ENCODE measurements around the gene XPR1.

Gene XPR1

DNA sequence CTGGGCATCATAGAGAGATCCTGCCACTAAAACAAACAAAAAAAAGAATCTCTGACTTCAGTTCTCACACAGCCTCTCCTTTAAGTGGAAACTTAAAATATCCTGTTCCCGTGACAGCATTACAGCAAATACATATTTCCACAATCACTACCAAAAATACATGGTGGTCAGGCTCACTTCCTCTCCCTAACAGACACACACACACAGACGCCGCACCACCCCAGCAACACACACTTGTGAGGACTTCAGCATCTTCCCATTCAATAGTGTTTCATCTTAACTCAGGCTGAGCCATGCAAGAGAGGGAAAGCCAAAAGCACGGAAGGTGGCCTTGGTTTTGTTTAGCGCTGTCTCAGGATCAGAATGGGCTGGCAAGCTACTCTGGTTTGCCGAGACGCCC is 302.7 kb downstream of the XPR1 start:
- H3K4me1 Mint-ChIP-seq, result peaks cover 38% of the 10 kb centered on the region
- peak overlapping the region; percentile 34 for H3K27ac Mint-ChIP-seq
- H3K36me3 Mint-ChIP-seq (ENCODE audit: low read depth), result peaks cover 5% of the 10 kb centered on the region
- no peak overlapping the region for H3K4me3 Mint-ChIP-seq
- peaks cover 6% of the 10 kb centered on the region for H3K27me3 Mint-ChIP-seq (ENCODE audit: low read depth, poor library complexity)
- H3K9me3 Mint-ChIP-seq, result no peaks in the 10 kb centered on the region
- TF ChIP-seq, protein P1, sequence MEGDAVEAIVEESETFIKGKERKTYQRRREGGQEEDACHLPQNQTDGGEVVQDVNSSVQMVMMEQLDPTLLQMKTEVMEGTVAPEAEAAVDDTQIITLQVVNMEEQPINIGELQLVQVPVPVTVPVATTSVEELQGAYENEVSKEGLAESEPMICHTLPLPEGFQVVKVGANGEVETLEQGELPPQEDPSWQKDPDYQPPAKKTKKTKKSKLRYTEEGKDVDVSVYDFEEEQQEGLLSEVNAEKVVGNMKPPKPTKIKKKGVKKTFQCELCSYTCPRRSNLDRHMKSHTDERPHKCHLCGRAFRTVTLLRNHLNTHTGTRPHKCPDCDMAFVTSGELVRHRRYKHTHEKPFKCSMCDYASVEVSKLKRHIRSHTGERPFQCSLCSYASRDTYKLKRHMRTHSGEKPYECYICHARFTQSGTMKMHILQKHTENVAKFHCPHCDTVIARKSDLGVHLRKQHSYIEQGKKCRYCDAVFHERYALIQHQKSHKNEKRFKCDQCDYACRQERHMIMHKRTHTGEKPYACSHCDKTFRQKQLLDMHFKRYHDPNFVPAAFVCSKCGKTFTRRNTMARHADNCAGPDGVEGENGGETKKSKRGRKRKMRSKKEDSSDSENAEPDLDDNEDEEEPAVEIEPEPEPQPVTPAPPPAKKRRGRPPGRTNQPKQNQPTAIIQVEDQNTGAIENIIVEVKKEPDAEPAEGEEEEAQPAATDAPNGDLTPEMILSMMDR (IDR thresholded peaks at IDR 0.05), result no peak
- DNase-seq, result no peak

DNA sequence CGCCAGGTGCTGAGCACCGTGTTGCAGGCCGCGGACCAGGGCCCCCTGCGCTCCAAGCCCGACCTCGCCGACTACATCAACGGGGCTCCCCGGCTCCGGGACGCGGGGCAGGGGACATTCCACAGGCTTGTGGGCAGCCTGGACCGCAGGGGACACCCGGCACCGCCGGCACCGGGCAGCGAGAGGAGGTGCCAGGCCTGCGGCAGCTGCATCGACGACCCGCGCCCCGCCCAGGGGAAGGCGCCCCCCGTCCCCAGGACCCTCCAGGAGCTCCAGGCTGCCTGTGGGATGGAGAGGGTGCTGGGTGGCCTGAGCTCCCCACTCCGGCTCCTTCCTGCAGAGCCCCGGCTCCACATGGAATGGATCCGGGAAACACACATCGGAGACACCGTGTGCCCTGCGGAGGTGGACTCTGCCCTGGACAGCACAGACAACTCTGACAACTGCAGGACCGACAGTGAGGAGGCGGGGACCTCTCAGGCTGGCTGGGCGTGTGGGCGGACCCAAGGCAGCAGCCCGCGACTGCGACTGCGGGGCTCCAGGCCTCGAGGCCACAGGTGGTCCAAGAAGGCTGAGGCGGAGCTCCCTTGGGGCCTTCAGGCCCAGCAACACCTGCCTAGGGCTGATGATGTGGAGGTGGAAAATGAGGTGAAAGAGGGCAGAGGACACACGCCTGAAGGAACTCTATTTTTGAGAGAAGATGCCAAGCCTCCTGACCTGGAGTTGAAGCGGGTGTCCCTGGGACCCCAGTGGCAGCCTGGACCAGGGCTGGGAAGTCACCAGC is 303.7 kb downstream of the XPR1 start:
- peaks cover 5% of the 10 kb centered on the region for H3K36me3 Mint-ChIP-seq (ENCODE audit: low read depth)
- no peaks in the 10 kb centered on the region for H3K9me3 Mint-ChIP-seq
- no peak overlapping the region for H3K4me3 Mint-ChIP-seq
- H3K4me1 Mint-ChIP-seq, result peaks cover 38% of the 10 kb centered on the region
- H3K27ac Mint-ChIP-seq, result no peak overlapping the region
- peaks cover 10% of the 10 kb centered on the region for H3K27me3 Mint-ChIP-seq (ENCODE audit: low read depth, poor library complexity)
- TF ChIP-seq, protein P1 (IDR thresholded peaks at IDR 0.05), result no peak
- DNase-seq, result peak; percentile 38

DNA sequence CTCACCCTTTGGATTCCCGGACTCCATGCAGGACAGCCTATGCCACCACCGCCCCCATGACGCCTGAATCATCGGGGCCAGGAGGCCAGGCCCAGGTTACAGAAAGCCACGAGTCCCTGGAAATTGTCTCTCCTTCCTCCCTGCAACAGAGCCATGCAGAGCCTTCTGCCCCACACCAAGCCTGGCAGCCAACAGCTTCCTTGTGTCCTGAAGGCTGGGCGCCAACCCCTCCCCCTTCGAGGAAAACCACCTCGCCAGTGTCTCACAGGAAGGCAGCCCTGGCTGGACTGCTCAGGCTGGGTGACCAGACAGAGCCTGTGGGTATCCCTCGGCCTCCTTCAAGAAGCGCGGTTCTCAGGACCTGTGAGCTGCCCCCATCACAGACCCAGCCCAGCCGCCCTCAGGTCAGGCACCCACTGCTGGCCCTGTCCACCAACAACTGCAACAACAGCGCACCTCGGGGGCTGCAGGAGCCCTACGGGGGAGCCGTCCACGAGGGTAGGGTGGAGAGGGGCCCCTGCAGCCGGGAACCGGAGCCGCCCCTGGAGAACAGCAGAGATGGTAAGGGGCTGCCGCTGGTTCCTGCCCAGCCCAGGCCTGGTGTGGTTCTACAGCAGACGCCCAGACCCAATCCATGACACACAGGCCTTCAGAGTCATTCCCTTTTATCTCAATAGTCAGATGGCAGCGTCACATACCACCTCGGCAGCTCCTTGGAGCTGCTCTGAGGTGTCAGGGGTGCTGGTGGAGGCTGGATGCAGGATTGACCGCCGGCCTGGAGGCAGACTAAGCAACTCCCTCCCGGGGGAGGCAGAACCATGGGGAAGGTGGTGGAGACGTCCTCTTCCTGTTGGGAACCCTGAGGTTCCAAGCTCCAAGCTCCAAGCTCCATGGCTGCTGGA is 304.5 kb downstream of the XPR1 start:
- H3K4me1 Mint-ChIP-seq, result peaks cover 32% of the 10 kb centered on the region
- H3K4me3 Mint-ChIP-seq, result no peak overlapping the region
- H3K36me3 Mint-ChIP-seq (ENCODE audit: low read depth), result peaks cover 5% of the 10 kb centered on the region
- H3K27me3 Mint-ChIP-seq (ENCODE audit: low read depth, poor library complexity), result peaks cover 10% of the 10 kb centered on the region
- TF ChIP-seq, protein P1 (IDR thresholded peaks at IDR 0.05), result no peak
- H3K9me3 Mint-ChIP-seq, result no peaks in the 10 kb centered on the region
- DNase-seq, result no peak
- peak overlapping the region; percentile 42 for H3K27ac Mint-ChIP-seq

DNA sequence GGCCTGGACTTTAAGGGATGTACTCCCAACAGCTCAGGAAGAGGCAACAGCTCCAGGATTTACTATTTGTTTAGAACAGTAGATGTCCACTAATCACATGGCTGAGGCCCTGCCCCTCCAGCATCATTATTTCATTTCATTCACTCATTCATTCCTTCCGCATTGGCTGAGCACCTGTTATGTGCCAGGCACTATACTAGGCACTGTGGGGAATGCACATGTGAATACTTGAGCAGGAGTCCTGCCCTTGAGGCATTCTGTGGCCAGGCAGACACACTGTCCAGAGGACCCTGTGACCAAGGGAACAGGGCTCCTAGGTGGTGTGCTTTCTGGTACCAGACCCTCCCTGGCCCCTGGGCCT is 305.2 kb downstream of the XPR1 start:
- TF ChIP-seq, protein P1 (IDR thresholded peaks at IDR 0.05), result no peak
- Mint-ChIP-seq H3K4me3 (no peak overlapping the region), H3K36me3 (ENCODE audit: low read depth) (peaks cover 6% of the 10 kb centered on the region), H3K4me1 (peaks cover 28% of the 10 kb centered on the region), H3K27ac (no peak overlapping the region), H3K9me3 (no peaks in the 10 kb centered on the region), H3K27me3 (ENCODE audit: low read depth, poor library complexity) (peaks cover 10% of the 10 kb centered on the region)
- no peak for DNase-seq

DNA sequence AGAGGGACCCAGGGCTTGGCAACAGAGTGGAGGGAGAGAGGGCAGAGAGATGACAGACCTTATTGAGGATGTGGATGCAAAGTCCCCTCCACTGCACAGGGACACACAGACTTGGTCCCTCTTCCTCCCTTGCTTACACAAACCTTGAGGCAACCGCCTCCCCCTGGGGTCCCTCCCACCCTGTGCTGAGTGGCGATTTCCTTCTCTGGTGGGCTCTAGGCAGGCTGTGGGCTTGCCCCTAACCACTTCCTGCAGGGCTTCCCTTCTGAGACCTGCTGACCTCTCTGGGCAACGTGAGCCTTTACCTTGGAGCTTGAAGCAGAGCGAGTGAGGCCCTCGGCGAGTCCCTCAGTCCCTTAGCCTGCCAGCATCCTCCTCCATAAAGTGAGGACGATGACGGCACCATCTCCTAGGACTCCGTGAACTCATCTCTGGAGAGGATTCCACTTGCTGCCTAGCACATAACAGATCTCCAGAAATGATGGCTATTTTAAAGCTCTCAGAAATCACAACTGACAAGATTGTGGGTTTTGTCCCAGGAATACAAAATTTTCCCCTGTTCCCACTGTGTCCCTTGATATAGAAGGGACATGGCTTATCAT is 305.9 kb downstream of the XPR1 start:
- TF ChIP-seq, protein P1 (IDR thresholded peaks at IDR 0.05), result no peak
- Mint-ChIP-seq H3K9me3 (no peaks in the 10 kb centered on the region), H3K36me3 (ENCODE audit: low read depth) (peaks cover 13% of the 10 kb centered on the region), H3K4me3 (no peak overlapping the region), H3K27me3 (ENCODE audit: low read depth, poor library complexity) (peaks cover 10% of the 10 kb centered on the region), H3K4me1 (peaks cover 36% of the 10 kb centered on the region), H3K27ac (no peak overlapping the region)
- no peak for DNase-seq
